OCI-LY1 (cell line): ENCODE measurements around the gene MRPS27.

ENCODE experiments used
- H2AFZ ChIP-seq: fragments of 200-600 bp; sonication (generic), shearing (Covaris generic); 2 replicates; pipeline ENCODE4 v1.6.0; 2014; ENCODE audit warnings: antibody characterized with exemption, mild to moderate bottlenecking, low read length
- H3F3A ChIP-seq: fragments of 200-600 bp; sonication (generic), shearing (Covaris generic); 2 replicates; pipeline ENCODE4 v1.6.0; 2014; ENCODE audit warnings: mild to moderate bottlenecking, antibody characterized with exemption, low read length, moderate library complexity; ENCODE audit not compliant: insufficient read depth
- H3K27ac ChIP-seq: fragments of 200-600 bp; sonication (generic); 2 replicates; pipeline ENCODE4 v1.5.1; 2014; ENCODE audit warnings: low read length, mixed run types, mild to moderate bottlenecking, low read depth; ENCODE audit not compliant: poor library complexity, severe bottlenecking
- H3K27me3 ChIP-seq: fragments of 200-600 bp; sonication (generic); 2 replicates; pipeline ENCODE4 v1.6.0; 2014; ENCODE audit warnings: antibody characterized with exemption, mild to moderate bottlenecking, low read length, moderate library complexity; ENCODE audit not compliant: insufficient read depth
- H3K36me3 ChIP-seq: fragments of 200-600 bp; sonication (generic); 2 replicates; pipeline ENCODE4 v1.6.1; 2014; ENCODE audit warnings: mild to moderate bottlenecking, antibody characterized with exemption, low read length, moderate library complexity, mixed read lengths; ENCODE audit not compliant: insufficient read depth
- H3K4me1 ChIP-seq: fragments of 200-600 bp; sonication (generic); 2 replicates; pipeline ENCODE4 v1.5.1; 2014; ENCODE audit warnings: mild to moderate bottlenecking, low read length, moderate library complexity; ENCODE audit not compliant: insufficient read depth, severe bottlenecking
- H3K4me2 ChIP-seq: fragments of 200-600 bp; sonication (generic), shearing (Covaris generic); 2 replicates; pipeline ENCODE4 v1.6.1; 2014; ENCODE audit warnings: low read length
- H3K4me3 ChIP-seq: fragments of 200-600 bp; sonication (generic); 2 replicates; pipeline ENCODE4 v1.5.1; 2014; ENCODE audit warnings: low read length, low read depth, mild to moderate bottlenecking, mixed read lengths; ENCODE audit not compliant: poor library complexity, severe bottlenecking
- H3K79me2 ChIP-seq: fragments of 200-600 bp; shearing (Covaris generic); 2 replicates; pipeline ENCODE4 v1.6.1; 2016; ENCODE audit warnings: mixed run types, low read length, mixed read lengths; ENCODE audit not compliant: insufficient read depth
- H3K9ac ChIP-seq: fragments of 200-600 bp; sonication (generic), shearing (Covaris generic); 2 replicates; pipeline ENCODE4 v1.6.1; 2014; ENCODE audit warnings: mild to moderate bottlenecking, low read length, mixed read lengths
- H3K9me2 ChIP-seq: fragments of 200-600 bp; sonication (generic), shearing (Covaris generic); 2 replicates; pipeline ENCODE4 v1.6.1; 2014; ENCODE audit warnings: low read depth, mild to moderate bottlenecking, low read length, mixed read lengths
- H3K9me3 ChIP-seq: fragments of 200-600 bp; shearing (Covaris generic); 2 replicates; pipeline ENCODE4 v1.6.1; 2014; ENCODE audit warnings: low read length, mixed read lengths
- H4K20me1 ChIP-seq: fragments of 200-600 bp; sonication (generic), shearing (Covaris generic); 2 replicates; pipeline ENCODE4 v1.6.0; 2016; ENCODE audit warnings: mild to moderate bottlenecking, low read length; ENCODE audit not compliant: insufficient read depth
- EZH2 ChIP-seq: fragments of 200-600 bp; sonication (generic), shearing (Covaris generic); IDR thresholded peaks from 2 replicates; pipeline ENCODE4 v1.8.0; 2017; ENCODE audit warnings: borderline replicate concordance, mixed run types, mild to moderate bottlenecking, antibody characterized with exemption, low read length, moderate library complexity, mixed read lengths
- TF ChIP-seq, protein P1 (sequence below): fragments of 200-600 bp; sonication (generic), shearing (Covaris generic); IDR thresholded peaks from 2 replicates; pipeline ENCODE4 v1.5.1; 2017; ENCODE audit warnings: mild to moderate bottlenecking, antibody characterized with exemption, low read length, moderate library complexity, mixed read lengths

Gene MRPS27

DNA sequence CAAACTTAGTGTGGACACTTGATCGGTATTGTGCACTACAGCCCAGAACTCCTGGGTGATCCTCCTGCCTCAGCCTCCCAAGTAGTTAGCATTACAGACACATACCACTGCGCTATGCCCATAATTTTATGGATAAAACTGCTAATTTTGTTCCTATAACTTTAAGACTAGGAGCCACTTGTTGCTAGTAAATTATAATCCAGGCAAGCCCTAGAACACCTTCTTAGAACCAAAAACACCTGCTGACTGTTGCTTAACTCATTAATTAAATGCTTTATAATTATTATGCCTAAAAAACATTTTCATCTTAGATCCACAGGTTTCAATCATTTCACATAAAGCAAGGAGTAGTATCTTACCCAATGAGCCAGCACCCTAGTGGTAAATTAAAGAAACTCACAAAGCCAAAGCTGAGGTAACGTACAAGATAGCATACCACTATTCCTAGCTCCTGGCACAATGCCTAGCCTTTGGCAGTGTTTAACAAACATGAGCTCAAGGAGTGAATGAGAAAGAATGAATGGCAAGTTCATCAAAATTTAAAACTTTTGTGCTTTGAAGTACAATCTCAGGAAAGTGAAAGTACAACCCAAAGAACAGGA lies 5.4 kb downstream of the MRPS27 start:
- no peak overlapping the region for H3K4me3 ChIP-seq
- no peak for TF ChIP-seq EZH2
- TF ChIP-seq, protein P1, sequence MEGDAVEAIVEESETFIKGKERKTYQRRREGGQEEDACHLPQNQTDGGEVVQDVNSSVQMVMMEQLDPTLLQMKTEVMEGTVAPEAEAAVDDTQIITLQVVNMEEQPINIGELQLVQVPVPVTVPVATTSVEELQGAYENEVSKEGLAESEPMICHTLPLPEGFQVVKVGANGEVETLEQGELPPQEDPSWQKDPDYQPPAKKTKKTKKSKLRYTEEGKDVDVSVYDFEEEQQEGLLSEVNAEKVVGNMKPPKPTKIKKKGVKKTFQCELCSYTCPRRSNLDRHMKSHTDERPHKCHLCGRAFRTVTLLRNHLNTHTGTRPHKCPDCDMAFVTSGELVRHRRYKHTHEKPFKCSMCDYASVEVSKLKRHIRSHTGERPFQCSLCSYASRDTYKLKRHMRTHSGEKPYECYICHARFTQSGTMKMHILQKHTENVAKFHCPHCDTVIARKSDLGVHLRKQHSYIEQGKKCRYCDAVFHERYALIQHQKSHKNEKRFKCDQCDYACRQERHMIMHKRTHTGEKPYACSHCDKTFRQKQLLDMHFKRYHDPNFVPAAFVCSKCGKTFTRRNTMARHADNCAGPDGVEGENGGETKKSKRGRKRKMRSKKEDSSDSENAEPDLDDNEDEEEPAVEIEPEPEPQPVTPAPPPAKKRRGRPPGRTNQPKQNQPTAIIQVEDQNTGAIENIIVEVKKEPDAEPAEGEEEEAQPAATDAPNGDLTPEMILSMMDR: peak; percentile 25; the same call in 1 of the 2 replicates
- H2AFZ ChIP-seq: no peak overlapping the region
- no peak overlapping the region for H3K4me2 ChIP-seq
- no peak overlapping the region for H3K27ac ChIP-seq
- peaks cover 58% of the 10 kb centered on the region for H3K36me3 ChIP-seq
- no peaks in the 10 kb centered on the region for H4K20me1 ChIP-seq
- H3K9ac ChIP-seq: no peak overlapping the region
- no peaks in the 10 kb centered on the region for H3K27me3 ChIP-seq
- no peaks in the 10 kb centered on the region for H3F3A ChIP-seq
- H3K9me2 ChIP-seq: no peaks in the 10 kb centered on the region
- H3K79me2 ChIP-seq: peaks cover 51% of the 10 kb centered on the region
- peaks cover 30% of the 10 kb centered on the region for H3K4me1 ChIP-seq
- H3K9me3 ChIP-seq: no peaks in the 10 kb centered on the region

DNA sequence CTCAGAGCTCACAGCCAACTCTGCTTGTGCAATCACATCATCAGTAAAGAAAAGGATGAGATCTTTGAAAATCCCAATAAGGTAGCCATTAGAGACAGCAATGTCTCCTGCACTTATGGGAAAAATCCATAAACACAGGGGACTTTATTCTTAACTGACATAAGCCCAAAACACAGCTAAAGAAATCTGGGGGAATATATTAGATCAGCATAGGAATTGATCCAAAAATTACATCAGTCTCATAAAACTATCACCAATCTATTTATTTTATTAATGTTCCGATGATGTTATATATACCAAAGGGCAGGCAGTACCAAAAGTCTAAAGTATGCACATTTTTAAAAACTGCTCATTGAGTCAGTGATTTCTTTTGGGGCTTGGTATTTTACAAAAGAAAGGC lies 6.9 kb downstream of the MRPS27 start:
- H3K79me2 ChIP-seq: peaks cover 37% of the 10 kb centered on the region

DNA sequence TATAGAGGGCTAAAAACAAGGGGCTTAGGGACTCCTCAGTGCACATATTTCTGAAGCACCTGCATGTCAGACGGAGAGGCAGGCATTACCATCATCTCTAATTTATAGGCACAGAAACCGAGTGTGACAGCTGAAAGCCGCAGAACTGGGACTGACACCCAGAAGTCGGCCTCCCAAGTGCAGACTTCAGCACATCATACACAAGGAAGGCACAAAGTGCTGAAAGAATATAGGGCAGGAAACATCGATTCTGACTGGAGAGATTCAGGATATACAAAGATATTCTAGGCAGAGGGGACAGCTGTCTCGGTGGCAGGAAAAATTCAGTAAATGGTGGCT lies 11.2 kb downstream of the MRPS27 start:
- no peak for TF ChIP-seq EZH2
- TF ChIP-seq, protein P1: no peak
- Histone ChIP-seq H3K4me2 (peak overlapping the region; percentile 58), H3K4me1 (peaks cover 49% of the 10 kb centered on the region), H3K9me3 (no peaks in the 10 kb centered on the region), H3K4me3 (peak overlapping the region; percentile 19), H3F3A (no peaks in the 10 kb centered on the region; the same call in 1 of the 2 replicates), H3K27me3 (no peaks in the 10 kb centered on the region), H4K20me1 (no peaks in the 10 kb centered on the region), H3K36me3 (peaks cover 47% of the 10 kb centered on the region), H3K9ac (peak overlapping the region; percentile 67), H2AFZ (no peak overlapping the region), H3K27ac (peak overlapping the region; percentile 90), H3K79me2 (peaks cover 36% of the 10 kb centered on the region), H3K9me2 (no peaks in the 10 kb centered on the region)

More for the DNA sequence above, 6.9 kb downstream of the MRPS27 start:
- TF ChIP-seq EZH2: no peak
- TF ChIP-seq, protein P1: no peak
- Histone ChIP-seq H3K36me3 (peaks cover 64% of the 10 kb centered on the region), H3K9me2 (no peaks in the 10 kb centered on the region), H4K20me1 (no peaks in the 10 kb centered on the region), H2AFZ (no peak overlapping the region), H3K27ac (no peak overlapping the region), H3K9ac (no peak overlapping the region), H3K27me3 (no peaks in the 10 kb centered on the region), H3K4me3 (no peak overlapping the region), H3K9me3 (no peaks in the 10 kb centered on the region), H3K4me2 (no peak overlapping the region), H3K4me1 (peaks cover 28% of the 10 kb centered on the region), H3F3A (no peaks in the 10 kb centered on the region)
